ENCODE measurements around the gene NPR3.

GRCh38 chr5:32808783-32809182 lies 97.7 kb downstream of the NPR3 start:
- TF ChIP-seq, protein P1, sequence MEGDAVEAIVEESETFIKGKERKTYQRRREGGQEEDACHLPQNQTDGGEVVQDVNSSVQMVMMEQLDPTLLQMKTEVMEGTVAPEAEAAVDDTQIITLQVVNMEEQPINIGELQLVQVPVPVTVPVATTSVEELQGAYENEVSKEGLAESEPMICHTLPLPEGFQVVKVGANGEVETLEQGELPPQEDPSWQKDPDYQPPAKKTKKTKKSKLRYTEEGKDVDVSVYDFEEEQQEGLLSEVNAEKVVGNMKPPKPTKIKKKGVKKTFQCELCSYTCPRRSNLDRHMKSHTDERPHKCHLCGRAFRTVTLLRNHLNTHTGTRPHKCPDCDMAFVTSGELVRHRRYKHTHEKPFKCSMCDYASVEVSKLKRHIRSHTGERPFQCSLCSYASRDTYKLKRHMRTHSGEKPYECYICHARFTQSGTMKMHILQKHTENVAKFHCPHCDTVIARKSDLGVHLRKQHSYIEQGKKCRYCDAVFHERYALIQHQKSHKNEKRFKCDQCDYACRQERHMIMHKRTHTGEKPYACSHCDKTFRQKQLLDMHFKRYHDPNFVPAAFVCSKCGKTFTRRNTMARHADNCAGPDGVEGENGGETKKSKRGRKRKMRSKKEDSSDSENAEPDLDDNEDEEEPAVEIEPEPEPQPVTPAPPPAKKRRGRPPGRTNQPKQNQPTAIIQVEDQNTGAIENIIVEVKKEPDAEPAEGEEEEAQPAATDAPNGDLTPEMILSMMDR (conservative IDR thresholded peaks at IDR 0.05 in 1 of 2, IDR thresholded peaks at IDR 0.05 in 1 of 2; ENCODE audit: low read depth in 1 of 2, low read length in 2 of 2) = no peak
- no peak for TF ChIP-seq EZH2 (IDR thresholded peaks at IDR 0.05; ENCODE audit: low read length, missing control alignments)

Data from fibroblast of lung (primary cell).